OCI-LY7 (cell line): ENCODE results near the gene GXYLT2. TPM values are rescaled to one million over a fixed set of nuclear protein-coding genes. Genes with fewer than 3 reads are reported as not detected.

Experiments
- BruUV-seq: library from RNA; stranded (reverse); fragments of 400-500 nt; replicated peaks from 2 replicates; lab custom pipeline; 2021; lab: Mats Ljungman, UMichigan
- CTCF ChIA-PET: fragments of 300-600 bp; sonication (Branson Sonifier 250); formaldehyde crosslinking; loops from one replicate; lab custom pipeline; 2022; ENCODE audit warnings: antibody characterized with exemption; ENCODE audit not compliant: unreplicated experiment; lab: Charles Lee
- POLR2A ChIA-PET: fragments of 300-600 bp; sonication (Branson Sonifier 250); formaldehyde crosslinking; loops from one replicate; lab custom pipeline; 2022; ENCODE audit warnings: antibody characterized with exemption; lab: Charles Lee
- DNase-seq: peaks from one replicate; pipeline ENCODE4 v3.0.0-alpha.2; 2015; ENCODE audit warnings: low spot score
- H2AFZ ChIP-seq: fragments of 200-600 bp; sonication (generic), shearing (Covaris generic); 2 replicates; pipeline ENCODE4 v1.6.1; 2014; ENCODE audit warnings: mild to moderate bottlenecking, antibody characterized with exemption, low read length, moderate library complexity
- H3K27ac ChIP-seq: fragments of 200-600 bp; sonication (generic); 2 replicates; pipeline ENCODE4 v1.5.1; 2014; ENCODE audit warnings: mixed run types, low read depth, mild to moderate bottlenecking, moderate library complexity, low read length, inconsistent platforms; ENCODE audit not compliant: poor library complexity, severe bottlenecking
- H3K36me3 ChIP-seq: fragments of 200-600 bp; sonication (generic); 2 replicates; pipeline ENCODE4 v1.6.1; 2014; ENCODE audit warnings: mild to moderate bottlenecking, antibody characterized with exemption, low read length, moderate library complexity, mixed read lengths; ENCODE audit not compliant: insufficient read depth
- H3K4me1 ChIP-seq: fragments of 200-600 bp; sonication (generic); 2 replicates; pipeline ENCODE4 v1.5.1; 2014; ENCODE audit warnings: mild to moderate bottlenecking, low read length; ENCODE audit not compliant: insufficient read depth, poor library complexity, severe bottlenecking
- H3K4me2 ChIP-seq: fragments of 200-600 bp; sonication (generic); 2 replicates; pipeline ENCODE4 v1.6.1; 2014; ENCODE audit warnings: mild to moderate bottlenecking, low read length
- H3K4me3 ChIP-seq: fragments of 200-600 bp; sonication (generic); 2 replicates; pipeline ENCODE4 v1.5.1; 2014; ENCODE audit warnings: mild to moderate bottlenecking, low read depth, low read length; ENCODE audit not compliant: poor library complexity, severe bottlenecking
- H3K79me2 ChIP-seq: fragments of 200-600 bp; sonication (generic); 2 replicates; pipeline ENCODE4 v1.6.1; 2016; ENCODE audit warnings: low read depth, mild to moderate bottlenecking, low read length, moderate library complexity, mixed read lengths; ENCODE audit not compliant: insufficient read depth
- H3K9me2 ChIP-seq: fragments of 200-600 bp; sonication (generic); 2 replicates; pipeline ENCODE4 v1.6.1; 2016; ENCODE audit warnings: mild to moderate bottlenecking, low read length, mixed read lengths; ENCODE audit not compliant: insufficient read depth
- H3K9me3 ChIP-seq: fragments of 200-600 bp; sonication (generic); 2 replicates; pipeline ENCODE4 v1.6.1; 2014; ENCODE audit warnings: mild to moderate bottlenecking, mixed run types, low read length, mixed read lengths
- H4K20me1 ChIP-seq: fragments of 200-600 bp; sonication (generic); 2 replicates; pipeline ENCODE4 v1.6.1; 2014; ENCODE audit warnings: mild to moderate bottlenecking, antibody characterized with exemption, low read length, moderate library complexity, mixed read lengths; ENCODE audit not compliant: insufficient read depth
- EZH2phosphoT487 ChIP-seq: fragments of 200-600 bp; sonication (generic); IDR thresholded peaks from 2 replicates; pipeline ENCODE4 v1.6.1; 2018; ENCODE audit warnings: low read depth, borderline replicate concordance, mild to moderate bottlenecking, mixed run types, antibody characterized with exemption, low read length, moderate library complexity, mixed read lengths
- intact Hi-C: fragments of 100-400 bp; cut with micrococcal nuclease; formaldehyde crosslinking; loops from one replicate; pipeline ENCODE4 v1.10.0; 2022; ENCODE audit not compliant: unreplicated experiment
- total RNA-seq, 2 experiments: library from RNA; depleted of rRNA in 1 of 2; stranded (reverse); fragments of >200 nt in 1 of 2; shearing (Covaris generic) in 1 of 2; gene quantifications; 2 replicates each; pipeline ENCODE4 v1.2.3, GENCODE V29; 2014 to 2022
- TF ChIP-seq, protein P1 (sequence below): fragments of 200-600 bp; sonication (generic); conservative IDR thresholded peaks from 2 replicates; pipeline ENCODE4 v1.5.1; 2014; ENCODE audit warnings: mild to moderate bottlenecking, antibody characterized with exemption, low read length, moderate library complexity, mixed read lengths

Gene GXYLT2
- total RNA-seq, 2 experiments from 2014 or later = not detected

DNA sequence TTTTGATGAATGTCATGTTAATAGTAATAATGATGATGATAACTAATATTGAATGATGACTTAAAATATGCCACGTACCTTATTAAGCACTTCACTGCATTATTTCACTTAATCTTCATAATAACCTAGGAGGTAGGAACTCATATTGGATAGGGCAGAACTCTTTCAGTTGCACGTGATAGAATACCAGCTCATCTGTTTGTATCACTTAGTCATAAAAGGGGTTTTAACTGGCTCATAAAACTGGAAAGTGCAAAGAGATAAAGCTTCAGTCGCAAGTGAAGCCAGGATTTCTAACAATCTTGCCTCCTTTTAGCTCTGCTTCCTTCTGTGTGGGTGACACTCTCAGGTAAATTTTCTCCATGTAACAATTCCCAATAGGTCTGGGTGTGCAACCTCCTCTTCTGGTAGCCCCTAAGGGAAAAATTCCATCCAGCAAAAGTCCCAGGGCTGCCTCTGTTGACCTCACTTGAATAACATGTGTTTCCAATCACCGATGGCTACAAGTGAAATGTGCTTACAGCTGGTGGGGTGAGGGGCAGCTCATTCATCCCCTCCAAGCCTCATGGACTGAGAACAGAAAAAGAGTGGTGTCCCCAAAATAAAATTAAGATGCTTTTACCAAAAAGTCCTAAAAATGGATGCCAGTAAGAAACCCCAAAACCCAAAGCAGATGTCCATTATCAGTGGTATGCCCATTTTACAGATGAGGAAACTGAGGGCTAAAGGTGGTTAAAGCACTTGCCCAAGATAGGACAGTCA lies 9.3 kb downstream of the GXYLT2 start:
- H2AFZ ChIP-seq = no peak overlapping the region
- H3K4me3 ChIP-seq = no peak overlapping the region
- CTCF ChIA-PET = no interaction called here
- H3K79me2 ChIP-seq = no peaks in the 10 kb centered on the region
- no TSS peak for BruUV-seq
- TF ChIP-seq EZH2phosphoT487 = no peak
- TF ChIP-seq, protein P1, sequence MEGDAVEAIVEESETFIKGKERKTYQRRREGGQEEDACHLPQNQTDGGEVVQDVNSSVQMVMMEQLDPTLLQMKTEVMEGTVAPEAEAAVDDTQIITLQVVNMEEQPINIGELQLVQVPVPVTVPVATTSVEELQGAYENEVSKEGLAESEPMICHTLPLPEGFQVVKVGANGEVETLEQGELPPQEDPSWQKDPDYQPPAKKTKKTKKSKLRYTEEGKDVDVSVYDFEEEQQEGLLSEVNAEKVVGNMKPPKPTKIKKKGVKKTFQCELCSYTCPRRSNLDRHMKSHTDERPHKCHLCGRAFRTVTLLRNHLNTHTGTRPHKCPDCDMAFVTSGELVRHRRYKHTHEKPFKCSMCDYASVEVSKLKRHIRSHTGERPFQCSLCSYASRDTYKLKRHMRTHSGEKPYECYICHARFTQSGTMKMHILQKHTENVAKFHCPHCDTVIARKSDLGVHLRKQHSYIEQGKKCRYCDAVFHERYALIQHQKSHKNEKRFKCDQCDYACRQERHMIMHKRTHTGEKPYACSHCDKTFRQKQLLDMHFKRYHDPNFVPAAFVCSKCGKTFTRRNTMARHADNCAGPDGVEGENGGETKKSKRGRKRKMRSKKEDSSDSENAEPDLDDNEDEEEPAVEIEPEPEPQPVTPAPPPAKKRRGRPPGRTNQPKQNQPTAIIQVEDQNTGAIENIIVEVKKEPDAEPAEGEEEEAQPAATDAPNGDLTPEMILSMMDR = no peak
- POLR2A ChIA-PET = interaction anchor here (0.6 kb wide), 2 partner anchors 66 to 1240 kb away, joined by 3 read pairs; no protein-coding TSS in a partner anchor
- no peak overlapping the region for H3K27ac ChIP-seq
- no peak for DNase-seq
- H3K4me2 ChIP-seq = no peak overlapping the region
- no peaks in the 10 kb centered on the region for H3K4me1 ChIP-seq
- no peaks in the 10 kb centered on the region for H3K9me3 ChIP-seq
- intact Hi-C loops = no loop called here
- no peaks in the 10 kb centered on the region for H3K9me2 ChIP-seq
- H4K20me1 ChIP-seq = no peaks in the 10 kb centered on the region
- H3K36me3 ChIP-seq = no peaks in the 10 kb centered on the region

DNA sequence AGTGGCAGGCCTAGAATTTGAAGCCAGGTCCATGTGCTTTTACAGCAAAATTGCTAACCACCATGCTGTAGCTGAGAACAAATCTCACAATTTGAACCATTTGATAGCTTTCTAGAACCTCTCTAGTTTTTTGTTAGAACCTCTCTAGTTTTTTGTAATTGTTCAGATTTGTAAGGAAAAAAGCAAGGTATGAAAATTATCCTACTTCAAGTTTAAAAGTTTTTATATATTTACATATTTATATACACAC lies 9.8 kb downstream of the GXYLT2 start:
- intact Hi-C loops = no loop called here
- no peak overlapping the region for H2AFZ ChIP-seq
- BruUV-seq = no TSS peak
- TF ChIP-seq EZH2phosphoT487 = no peak
- TF ChIP-seq, protein P1 = no peak
- H3K4me1 ChIP-seq = no peaks in the 10 kb centered on the region
- H3K9me2 ChIP-seq = no peaks in the 10 kb centered on the region
- H3K9me3 ChIP-seq = no peaks in the 10 kb centered on the region
- no peaks in the 10 kb centered on the region for H3K79me2 ChIP-seq
- ChIA-PET CTCF (no interaction called here), POLR2A (no interaction called here)
- no peaks in the 10 kb centered on the region for H4K20me1 ChIP-seq
- H3K36me3 ChIP-seq = no peaks in the 10 kb centered on the region
- DNase-seq = no peak
- H3K4me2 ChIP-seq = no peak overlapping the region
- no peak overlapping the region for H3K27ac ChIP-seq
- H3K4me3 ChIP-seq = no peak overlapping the region

DNA sequence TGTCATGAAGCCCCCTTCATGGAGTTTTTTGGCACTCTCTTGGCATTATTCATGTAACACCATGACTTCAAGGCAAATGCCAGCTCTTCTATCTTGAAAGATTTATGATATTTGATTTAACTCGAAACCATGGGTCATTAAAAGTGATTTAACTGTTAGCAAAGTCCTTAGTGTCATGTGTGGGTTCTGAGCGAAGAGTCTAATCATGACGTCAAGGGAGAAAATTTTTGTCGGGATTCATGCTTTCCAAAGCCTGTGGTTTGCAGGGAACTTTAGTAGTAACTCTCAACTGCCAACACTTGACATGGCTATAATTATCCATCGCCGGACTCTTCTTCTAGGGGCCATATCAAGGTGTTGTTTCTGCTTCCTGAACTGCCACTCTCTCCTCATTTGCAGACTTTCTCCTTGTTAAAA lies 11.5 kb downstream of the GXYLT2 start:
- Histone ChIP-seq H3K4me1 (no peaks in the 10 kb centered on the region), H3K4me2 (no peak overlapping the region), H2AFZ (no peak overlapping the region), H4K20me1 (no peaks in the 10 kb centered on the region), H3K36me3 (no peaks in the 10 kb centered on the region), H3K9me2 (no peaks in the 10 kb centered on the region), H3K4me3 (no peak overlapping the region), H3K27ac (no peak overlapping the region), H3K79me2 (no peaks in the 10 kb centered on the region), H3K9me3 (no peaks in the 10 kb centered on the region)
- DNase-seq = no peak
- intact Hi-C loops = no loop called here
- ChIA-PET POLR2A (no interaction called here), CTCF (no interaction called here)
- TF ChIP-seq, protein P1 = no peak
- no peak for TF ChIP-seq EZH2phosphoT487
- BruUV-seq = no TSS peak
